ENCODE data around the gene TCERG1L.

TCERG1L gene

GRCh38 chr10:131204406-131205152 lies 106.9 kb downstream of the TCERG1L start:
- DNase-seq, result peak; percentile 0

- peak; percentile 5 for DNase-seq
These were observed 107.8 kb downstream of the TCERG1L start for GRCh38 chr10:131203456-131204357.

- no peak for DNase-seq
These were observed 108.5 kb downstream of the TCERG1L start for GRCh38 chr10:131202990-131203389.

- no peak for DNase-seq
These were observed 109.6 kb downstream of the TCERG1L start for GRCh38 chr10:131201741-131202515.

- DNase-seq, result peak; percentile 2
These were observed 110.6 kb downstream of the TCERG1L start for GRCh38 chr10:131200856-131201470.

- peak; percentile 1 for DNase-seq
These were observed 111.9 kb downstream of the TCERG1L start for GRCh38 chr10:131199646-131200045.

GRCh38 chr10:131198843-131199242 lies 112.7 kb downstream of the TCERG1L start:
- DNase-seq, result peak; percentile 3

- no peak for DNase-seq
These were observed 113.1 kb downstream of the TCERG1L start for GRCh38 chr10:131198401-131198800.

GRCh38 chr10:131196176-131196885 lies 115.2 kb downstream of the TCERG1L start:
- peak; percentile 1 for DNase-seq

- DNase-seq, result peak; percentile 6
These were observed 115.9 kb downstream of the TCERG1L start for GRCh38 chr10:131195558-131196159.

GRCh38 chr10:131195116-131195515 lies 116.4 kb downstream of the TCERG1L start:
- no peak for DNase-seq

- DNase-seq, result no peak
These were observed 117.6 kb downstream of the TCERG1L start for GRCh38 chr10:131193923-131194322.

- no peak for DNase-seq
These were observed 123.0 kb downstream of the TCERG1L start for GRCh38 chr10:131188494-131188893.

GRCh38 chr10:131187926-131188325 lies 123.6 kb downstream of the TCERG1L start:
- no peak for DNase-seq

GRCh38 chr10:131187274-131187673 lies 124.2 kb downstream of the TCERG1L start:
- DNase-seq, result no peak

GRCh38 chr10:131186547-131187253 lies 124.8 kb downstream of the TCERG1L start:
- no peak for DNase-seq

- no peak for DNase-seq
These were observed 127.0 kb downstream of the TCERG1L start for GRCh38 chr10:131184503-131184902.

- DNase-seq, result no peak
These were observed 127.9 kb downstream of the TCERG1L start for GRCh38 chr10:131183546-131184045.

GRCh38 chr10:131181456-131181855 lies 130.1 kb downstream of the TCERG1L start:
- no peak for DNase-seq

GRCh38 chr10:131180740-131181415 lies 130.6 kb downstream of the TCERG1L start:
- no peak for DNase-seq

Measured in activated CD4-positive, alpha-beta T cell treated with anti-CD3 and anti-CD28 coated beads for 1 hour (primary cell).